NCI-H2227 treated with DMSO at 0.1 percent for 48 hours (cell line): ENCODE results near the gene RBFOX2.

ENCODE experiments used
- DNase-seq: peaks from one replicate; lab custom pipeline; 2025; lab: John Stamatoyannopoulos, UW

The RBFOX2 gene

GRCh38 chr22:35896111-35896705 lies 132.4 kb downstream of the RBFOX2 start:
- no peak for DNase-seq

GRCh38 chr22:35894937-35895708 lies 133.5 kb downstream of the RBFOX2 start:
- DNase-seq, result no peak

GRCh38 chr22:35894464-35894878 lies 134.2 kb downstream of the RBFOX2 start:
- DNase-seq, result no peak

GRCh38 chr22:35893698-35894097 lies 134.9 kb downstream of the RBFOX2 start:
- no peak for DNase-seq

GRCh38 chr22:35892192-35892591 lies 136.4 kb downstream of the RBFOX2 start:
- no peak for DNase-seq

GRCh38 chr22:35891442-35891841 lies 137.2 kb downstream of the RBFOX2 start:
- DNase-seq, result no peak

GRCh38 chr22:35889071-35889470 lies 139.6 kb downstream of the RBFOX2 start:
- DNase-seq, result no peak

- no peak for DNase-seq
These were observed 140.3 kb downstream of the RBFOX2 start for GRCh38 chr22:35888181-35888870.

- no peak for DNase-seq
These were observed 141.2 kb downstream of the RBFOX2 start for GRCh38 chr22:35887296-35887875.

GRCh38 chr22:35886309-35886708 lies 142.3 kb downstream of the RBFOX2 start:
- no peak for DNase-seq

GRCh38 chr22:35884529-35884928 lies 144.1 kb downstream of the RBFOX2 start:
- no peak for DNase-seq

GRCh38 chr22:35883031-35883620 lies 145.5 kb downstream of the RBFOX2 start:
- no peak for DNase-seq

- DNase-seq, result no peak
These were observed 146.2 kb downstream of the RBFOX2 start for GRCh38 chr22:35882211-35883030.

GRCh38 chr22:35879351-35879750 lies 149.3 kb downstream of the RBFOX2 start:
- no peak for DNase-seq

GRCh38 chr22:35873426-35873825 lies 155.2 kb downstream of the RBFOX2 start:
- no peak for DNase-seq

GRCh38 chr22:35872451-35872850 lies 156.2 kb downstream of the RBFOX2 start:
- DNase-seq, result no peak

- no peak for DNase-seq
These were observed 157.9 kb downstream of the RBFOX2 start for GRCh38 chr22:35870517-35871293.

- DNase-seq, result no peak
These were observed 159.7 kb downstream of the RBFOX2 start for GRCh38 chr22:35868938-35869337.

GRCh38 chr22:35866651-35867050 lies 162.0 kb downstream of the RBFOX2 start:
- no peak for DNase-seq

GRCh38 chr22:35864545-35865165 lies 164.0 kb downstream of the RBFOX2 start:
- DNase-seq, result no peak
